Omental fat pad (tissue), 4 donors: Measurements from ENCODE around the gene MRPS25. TPM values are rescaled to one million over a fixed set of nuclear protein-coding genes. Genes with fewer than 3 reads are reported as not detected.

ENCODE experiments used
- ATAC-seq: fragments of 150-250 bp; one replicate; pipeline ENCODE4 v1.9.1; 2016; ENCODE audit warnings: mild to moderate bottlenecking, moderate library complexity; ENCODE audit not compliant: low FRiP score
- DNase-seq: peaks from one replicate; pipeline ENCODE4 v3.0.0-alpha.2; 2019; ENCODE audit warnings: low spot score
- CTCF ChIP-seq, 3 donors: fragments of 450-650 bp; IDR thresholded peaks; one replicate each; pipeline ENCODE4 v1.5.1; 2016 to 2017; ENCODE audit warnings: antibody characterized with exemption in 3 of 3, mild to moderate bottlenecking in 3 of 3, moderate library complexity in 2 of 3
- total RNA-seq, 4 donors: library from RNA; depleted of rRNA; stranded (reverse); fragments of >200 nt; gene quantifications; one replicate each; pipeline ENCODE4 v1.1.0, GENCODE V29; 2016

The MRPS25 gene
- total RNA-seq, 4 donors from 2014 or later: 27.1 to 41.3 (median 36.1) TPM

DNA sequence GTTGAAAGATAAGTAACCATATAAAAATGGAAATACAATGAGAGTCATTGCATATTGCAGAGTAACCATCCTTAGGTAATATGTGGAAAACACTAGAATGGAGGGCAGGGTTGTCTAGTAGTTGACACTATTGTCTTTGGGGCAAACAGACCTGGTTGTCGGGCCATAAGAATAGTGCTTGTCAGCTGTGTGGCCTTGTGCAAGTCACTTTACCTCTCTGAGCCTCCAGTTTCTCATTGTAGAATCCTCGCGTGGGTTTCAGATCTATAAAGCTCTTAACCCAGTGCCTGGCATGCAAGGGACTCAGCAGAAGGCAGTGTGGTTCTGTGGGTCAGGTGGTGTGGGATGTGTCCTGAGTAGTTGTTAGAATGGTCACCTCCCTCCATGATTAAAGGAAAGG, 32.0 kb downstream of the MRPS25 start:
- TF ChIP-seq CTCF (IDR thresholded peaks at IDR 0.05): no peak
- DNase-seq (no peak), ATAC-seq (no peak)

DNA sequence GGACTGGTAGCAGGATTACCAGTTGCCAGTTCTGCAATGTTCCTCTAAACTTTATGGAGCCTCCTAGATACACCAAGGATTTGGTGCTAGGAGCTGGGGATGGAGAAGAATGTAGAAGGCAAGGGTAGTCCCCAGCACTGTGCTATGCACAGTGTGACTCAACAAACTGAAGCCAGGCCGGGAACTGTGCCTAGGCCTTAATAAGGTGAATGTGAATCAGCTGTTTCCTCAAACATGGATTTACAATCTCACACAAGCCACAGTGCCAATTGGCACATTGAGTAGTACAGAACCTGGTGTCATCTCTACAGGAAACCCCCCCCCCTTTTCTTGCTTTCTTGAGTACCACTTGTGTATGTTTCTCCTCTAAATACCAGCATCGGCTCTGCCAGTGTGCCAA, 32.5 kb downstream of the MRPS25 start:
- no peak for DNase-seq
- TF ChIP-seq CTCF (IDR thresholded peaks at IDR 0.05): no peak
- no peak for ATAC-seq

DNA sequence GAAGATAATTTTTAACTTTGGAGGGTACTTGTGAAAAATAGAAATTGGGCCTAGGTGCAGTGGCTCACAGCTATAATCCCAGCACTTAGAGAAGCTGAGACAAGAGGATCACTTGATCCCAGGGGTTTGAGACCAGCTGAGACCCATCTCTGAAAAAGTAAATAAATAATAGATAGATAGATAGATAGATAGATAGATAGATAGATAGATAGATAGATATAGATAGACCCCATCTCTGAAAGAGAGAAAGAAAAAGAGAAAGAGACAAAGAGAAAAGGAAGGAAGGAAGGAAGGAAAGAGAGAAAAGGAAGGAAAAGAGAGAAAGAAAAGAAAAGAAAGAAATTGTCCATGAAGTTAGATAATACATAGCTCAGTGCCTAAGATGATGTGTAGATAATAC, 35.5 kb downstream of the MRPS25 start:
- no peak for TF ChIP-seq CTCF (IDR thresholded peaks at IDR 0.05)
- DNase-seq: no peak
- ATAC-seq: no peak

DNA sequence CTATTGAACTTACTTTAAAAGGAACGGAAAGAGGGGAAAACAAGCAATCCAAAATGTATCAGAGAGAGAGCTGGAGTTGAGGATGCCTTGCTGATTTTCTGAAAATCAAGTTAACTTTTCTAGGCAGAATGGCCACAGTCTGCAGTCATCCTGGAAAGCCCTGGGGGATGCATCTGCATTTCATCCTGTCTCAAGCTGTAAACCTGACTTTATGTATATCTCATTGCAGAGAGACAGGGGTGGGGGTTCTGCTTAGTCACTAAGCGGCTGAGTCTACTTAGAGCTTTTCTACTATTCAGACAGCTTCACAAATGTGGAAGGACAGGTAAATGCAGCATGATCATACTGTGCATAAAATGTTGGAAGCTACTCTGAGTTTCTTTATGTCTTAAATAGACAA, 41.4 kb downstream of the MRPS25 start:
- no peak for ATAC-seq
- no peak for TF ChIP-seq CTCF (IDR thresholded peaks at IDR 0.05)
- no peak for DNase-seq

DNA sequence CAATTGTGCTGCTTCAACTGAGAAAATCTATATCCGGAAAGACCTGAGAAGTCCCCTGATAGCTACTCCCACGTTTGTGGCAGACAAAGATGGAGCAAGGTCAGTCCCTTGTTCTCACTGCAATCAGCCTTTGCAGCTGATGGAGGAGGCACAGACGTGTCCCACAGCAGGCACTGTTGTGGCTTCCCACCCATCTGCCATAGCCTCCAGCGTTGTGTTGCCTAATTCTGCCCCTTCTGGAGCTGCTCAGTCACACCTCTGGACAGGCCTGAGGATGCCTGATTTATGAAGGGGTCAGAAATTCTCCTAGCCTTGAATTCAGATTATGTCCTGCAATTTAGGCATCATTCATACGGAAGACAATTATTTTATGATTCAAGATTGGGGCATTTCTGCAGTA, 41.9 kb downstream of the MRPS25 start:
- no peak for TF ChIP-seq CTCF (IDR thresholded peaks at IDR 0.05)
- DNase-seq: no peak
- ATAC-seq: no peak

DNA sequence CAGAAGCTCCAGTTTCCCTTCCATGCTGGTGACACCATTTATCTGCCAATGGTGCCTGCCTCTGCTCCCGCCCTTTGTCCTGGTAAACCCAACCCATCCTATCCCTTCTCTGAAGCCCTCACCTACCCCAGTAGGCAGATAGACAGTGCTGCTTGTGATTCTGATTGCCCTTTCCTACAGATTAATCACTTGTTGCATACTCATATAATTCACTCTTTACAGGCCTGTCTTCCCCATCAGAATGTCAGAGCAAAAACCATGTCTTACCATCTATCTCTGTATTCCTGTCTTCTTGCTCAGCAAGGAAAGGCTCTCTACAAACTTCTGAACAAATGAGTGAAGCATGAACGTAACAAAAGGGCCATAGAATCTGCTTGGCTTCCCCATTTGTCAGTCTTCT, 47.9 kb downstream of the MRPS25 start:
- no peak for ATAC-seq
- no peak for TF ChIP-seq CTCF (IDR thresholded peaks at IDR 0.05)
- no peak for DNase-seq

DNA sequence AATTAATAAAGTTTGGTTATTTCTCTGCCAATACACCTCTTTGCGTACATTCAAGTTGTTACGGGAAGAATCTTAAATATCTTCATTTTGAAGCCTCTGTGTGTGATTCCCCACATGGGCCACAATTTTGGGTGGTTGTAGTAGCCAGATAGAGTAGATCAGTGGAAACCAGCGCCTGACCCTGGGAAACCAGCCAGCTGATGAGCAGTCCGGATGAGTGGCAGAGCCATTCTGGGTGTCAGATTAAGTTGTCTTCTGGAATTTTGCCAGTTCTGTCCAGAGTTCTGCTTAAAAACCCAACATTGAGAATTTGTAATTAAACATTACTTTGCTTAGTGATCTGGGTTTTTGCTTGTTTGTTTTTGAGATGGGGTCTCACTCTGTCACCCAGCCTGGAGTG, 49.7 kb downstream of the MRPS25 start:
- no peak for DNase-seq
- no peak for ATAC-seq
- TF ChIP-seq CTCF (IDR thresholded peaks at IDR 0.05): no peak
